ENCODE measurements around the gene ERP27. TPM values are rescaled to one million over a fixed set of nuclear protein-coding genes. Genes with fewer than 3 reads are reported as not detected.
A peak's percentile ranks its signal among the peaks of the same experiment; 100 is the strongest.

ERP27 gene
- total RNA-seq, 1 donor from 2014 or later: 0.14 TPM

DNA sequence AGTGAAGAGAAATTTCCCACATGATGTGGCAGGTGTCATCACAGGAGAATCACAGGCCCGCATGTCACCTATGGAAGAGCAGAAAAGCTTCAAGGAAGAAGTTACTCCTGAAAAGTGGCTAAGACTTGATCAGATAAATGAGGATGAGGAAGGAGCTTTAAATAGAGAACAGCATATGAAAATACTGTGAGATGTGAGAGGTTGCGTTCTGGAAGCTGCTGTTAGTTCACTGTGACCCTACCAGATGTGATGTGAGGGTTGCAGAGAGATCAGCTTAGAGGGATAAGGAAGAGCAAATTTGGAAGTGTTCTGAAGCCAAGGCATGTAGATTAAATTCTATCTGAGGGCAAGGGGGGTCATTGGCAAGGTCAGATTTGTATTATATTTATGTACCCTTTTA, 17.1 kb downstream of the ERP27 start:
- no peaks in the 10 kb centered on the region for H3K36me3 ChIP-seq
- H3K27ac ChIP-seq (replicated peaks): no peak overlapping the region
- no peaks in the 10 kb centered on the region for H3K27me3 ChIP-seq (ENCODE audit: low read depth)
- no peak for DNase-seq
- no peaks in the 10 kb centered on the region for H3K4me1 ChIP-seq
- H3K4me3 ChIP-seq: no peak overlapping the region
- H3K9me3 ChIP-seq (replicated peaks): no peaks in the 10 kb centered on the region
- TF ChIP-seq, protein P1, sequence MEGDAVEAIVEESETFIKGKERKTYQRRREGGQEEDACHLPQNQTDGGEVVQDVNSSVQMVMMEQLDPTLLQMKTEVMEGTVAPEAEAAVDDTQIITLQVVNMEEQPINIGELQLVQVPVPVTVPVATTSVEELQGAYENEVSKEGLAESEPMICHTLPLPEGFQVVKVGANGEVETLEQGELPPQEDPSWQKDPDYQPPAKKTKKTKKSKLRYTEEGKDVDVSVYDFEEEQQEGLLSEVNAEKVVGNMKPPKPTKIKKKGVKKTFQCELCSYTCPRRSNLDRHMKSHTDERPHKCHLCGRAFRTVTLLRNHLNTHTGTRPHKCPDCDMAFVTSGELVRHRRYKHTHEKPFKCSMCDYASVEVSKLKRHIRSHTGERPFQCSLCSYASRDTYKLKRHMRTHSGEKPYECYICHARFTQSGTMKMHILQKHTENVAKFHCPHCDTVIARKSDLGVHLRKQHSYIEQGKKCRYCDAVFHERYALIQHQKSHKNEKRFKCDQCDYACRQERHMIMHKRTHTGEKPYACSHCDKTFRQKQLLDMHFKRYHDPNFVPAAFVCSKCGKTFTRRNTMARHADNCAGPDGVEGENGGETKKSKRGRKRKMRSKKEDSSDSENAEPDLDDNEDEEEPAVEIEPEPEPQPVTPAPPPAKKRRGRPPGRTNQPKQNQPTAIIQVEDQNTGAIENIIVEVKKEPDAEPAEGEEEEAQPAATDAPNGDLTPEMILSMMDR (IDR thresholded peaks at IDR 0.05; ENCODE audit: borderline replicate concordance): no peak
- intact Hi-C loops (cut with micrococcal nuclease): no loop called here

DNA sequence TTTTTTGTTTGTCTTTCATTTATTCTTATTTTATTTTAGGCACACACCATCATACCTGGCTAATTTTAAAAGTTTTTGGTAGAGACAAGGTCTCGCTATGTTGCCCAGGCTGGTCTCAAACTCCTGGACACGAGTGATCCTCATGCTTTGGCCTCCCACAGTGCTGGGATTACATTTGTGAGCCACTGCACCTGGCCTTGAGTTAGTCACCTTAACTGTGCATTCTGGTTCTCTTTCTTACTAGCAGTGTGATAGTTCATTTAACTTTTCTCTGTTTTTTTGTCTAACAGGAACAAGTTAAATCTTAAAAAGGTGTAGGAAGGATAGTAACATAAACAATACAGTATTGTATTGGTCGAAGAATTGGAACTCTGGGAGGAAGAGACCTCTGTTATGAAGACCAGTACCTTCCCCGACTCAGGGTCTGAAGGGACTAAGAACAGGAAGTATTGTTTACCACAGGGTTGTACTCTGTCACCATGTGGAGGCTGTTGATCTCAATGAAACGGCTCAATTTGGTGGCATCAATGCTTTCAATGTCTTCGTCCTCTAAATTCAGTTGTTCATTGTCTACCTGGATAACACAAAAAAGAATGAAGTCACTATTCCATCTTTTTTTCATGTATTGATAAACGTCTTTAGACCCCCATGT, 17.7 kb downstream of the ERP27 start:
- no peak for DNase-seq
- H3K27ac ChIP-seq (replicated peaks): no peak overlapping the region

DNA sequence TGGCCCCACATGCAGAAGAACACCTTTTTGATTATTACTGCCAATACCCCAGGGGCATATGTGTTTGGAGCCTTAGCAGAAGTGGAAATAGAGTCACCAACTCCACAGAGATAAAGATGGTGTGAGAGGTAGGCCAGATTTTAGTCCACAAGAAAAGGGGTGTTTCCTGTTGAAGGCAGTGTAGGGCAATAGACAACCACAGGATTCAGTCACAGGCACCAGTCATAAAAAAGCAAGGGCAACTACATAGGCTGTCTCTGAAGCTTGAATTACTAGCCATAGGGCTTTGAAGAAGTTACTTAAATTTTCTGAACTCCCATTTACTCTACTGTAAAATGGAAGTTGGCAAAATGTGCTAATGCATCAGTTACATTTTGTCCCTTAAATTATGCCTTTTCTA, 18.9 kb downstream of the ERP27 start:
- DNase-seq: no peak
- Histone ChIP-seq H3K27me3 (ENCODE audit: low read depth) (no peaks in the 10 kb centered on the region), H3K4me1 (no peaks in the 10 kb centered on the region), H3K27ac (replicated peaks) (no peak overlapping the region), H3K9me3 (replicated peaks) (no peaks in the 10 kb centered on the region), H3K36me3 (no peaks in the 10 kb centered on the region), H3K4me3 (no peak overlapping the region)
- TF ChIP-seq, protein P1 (IDR thresholded peaks at IDR 0.05; ENCODE audit: borderline replicate concordance): no peak
- intact Hi-C loops (cut with micrococcal nuclease): no loop called here

More for the DNA sequence above, 17.7 kb downstream of the ERP27 start:
- Histone ChIP-seq H3K27me3 (ENCODE audit: low read depth) (no peaks in the 10 kb centered on the region), H3K4me1 (no peaks in the 10 kb centered on the region), H3K36me3 (no peaks in the 10 kb centered on the region), H3K4me3 (no peak overlapping the region), H3K9me3 (replicated peaks) (no peaks in the 10 kb centered on the region)
- TF ChIP-seq, protein P1 (IDR thresholded peaks at IDR 0.05; ENCODE audit: borderline replicate concordance): no peak
- intact Hi-C loops (cut with micrococcal nuclease): no loop called here

DNA sequence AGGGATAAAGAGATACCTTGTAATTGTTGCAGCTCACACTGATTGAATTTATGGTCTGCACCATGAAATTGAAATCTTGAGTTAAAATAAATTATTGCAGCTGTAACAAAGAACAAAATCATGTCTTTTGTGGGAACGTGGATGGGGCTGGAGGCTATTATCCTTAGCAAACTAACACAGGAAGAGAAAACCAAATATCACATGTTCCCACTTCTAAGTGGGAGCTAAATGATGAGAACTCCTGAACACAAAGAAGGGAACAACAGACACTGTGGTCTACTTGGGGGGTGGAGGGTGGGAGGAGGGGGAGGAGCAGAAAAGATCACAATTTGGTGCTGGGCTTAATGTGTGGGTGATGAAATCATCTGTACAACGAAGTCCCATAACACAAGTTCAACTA, 22.6 kb downstream of the ERP27 start:
- Histone ChIP-seq H3K9me3 (replicated peaks) (no peaks in the 10 kb centered on the region), H3K4me1 (peaks cover 12% of the 10 kb centered on the region), H3K36me3 (no peaks in the 10 kb centered on the region), H3K27me3 (ENCODE audit: low read depth) (no peaks in the 10 kb centered on the region), H3K4me3 (no peak overlapping the region), H3K27ac (replicated peaks) (no peak overlapping the region)
- intact Hi-C loops (cut with micrococcal nuclease): no loop called here
- DNase-seq: no peak
- TF ChIP-seq, protein P1 (IDR thresholded peaks at IDR 0.05; ENCODE audit: borderline replicate concordance): no peak

DNA sequence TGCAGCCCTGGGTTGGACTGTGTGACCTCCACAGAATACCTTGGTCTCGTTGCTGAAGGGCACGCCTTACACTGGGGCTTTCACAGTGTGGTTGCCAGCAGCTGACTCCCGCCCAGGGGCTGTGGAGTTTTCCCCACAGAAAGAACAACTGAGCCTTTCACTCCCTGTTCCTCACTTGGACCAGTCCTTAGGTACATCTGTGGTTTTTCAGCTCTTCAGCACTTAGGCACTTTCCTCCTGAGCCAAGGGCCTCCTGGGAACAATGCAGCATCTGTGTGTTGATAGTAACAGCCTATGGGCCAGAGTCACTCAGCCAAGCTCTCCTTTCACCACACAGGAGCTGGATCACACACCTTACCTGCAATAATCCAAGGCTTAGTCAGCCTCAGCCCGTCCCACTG, 25.0 kb downstream of the ERP27 start:
- TF ChIP-seq, protein P1 (IDR thresholded peaks at IDR 0.05; ENCODE audit: borderline replicate concordance): no peak
- no peaks in the 10 kb centered on the region for H3K27me3 ChIP-seq (ENCODE audit: low read depth)
- H3K36me3 ChIP-seq: no peaks in the 10 kb centered on the region
- no peak overlapping the region for H3K4me3 ChIP-seq
- peaks cover 12% of the 10 kb centered on the region for H3K4me1 ChIP-seq
- no peaks in the 10 kb centered on the region for H3K9me3 ChIP-seq (replicated peaks)
- peak overlapping the region; percentile 51 for H3K27ac ChIP-seq (replicated peaks)
- peak; percentile 59 for DNase-seq
- intact Hi-C loops (cut with micrococcal nuclease): no loop called here
